HepG2 (cell line): ENCODE measurements around the gene TBC1D14. TPM values are rescaled to one million over a fixed set of nuclear protein-coding genes. Genes with fewer than 3 reads are reported as not detected.
A peak's percentile ranks its signal among the peaks of the same experiment; 100 is the strongest.

Experiments
- ATAC-seq: fragments of 200-7000 bp; cut with Tn5 transposase; 3 replicates; pipeline ENCODE4 v1.9.1; 2020; ENCODE audit warnings: mild to moderate bottlenecking, moderate library complexity
- BruUV-seq: library from RNA; stranded (reverse); fragments of 400-500 nt; replicated peaks from 2 replicates; lab custom pipeline; 2021; lab: Mats Ljungman, UMichigan
- CTCF ChIA-PET: fragments of 300-600 bp; formaldehyde crosslinking; extraction: SDS; loops from one replicate; lab custom pipeline; 2021; ENCODE audit warnings: low total read pairs, inconsistent platforms, low intra/inter-chr PET ratio; lab: Yijun Ruan, JAX
- POLR2A ChIA-PET: fragments of 350-600 bp; sonication (Branson Sonifier 250); formaldehyde crosslinking; loops from one replicate; lab custom pipeline; 2020; ENCODE audit warnings: antibody characterized with exemption, inconsistent platforms; lab: Yijun Ruan, JAX
- DNase-seq: peaks from one replicate; pipeline ENCODE4 v3.0.0-alpha.2; 2015; ENCODE audit warnings: low spot score
- FAIRE-seq: peaks from 3 replicates; lab custom pipeline; 2011; peaks lifted over from hg19 to GRCh38; lab: Jason Lieb, UNC
- H2AFZ ChIP-seq: one replicate; pipeline ENCODE4 v1.6.1; 2011; ENCODE audit warnings: low read length, inconsistent platforms
- H3K27ac ChIP-seq: fragments of 300-600 bp; 3 replicates; pipeline ENCODE4 v1.8.0; 2011; ENCODE audit warnings: mixed run types, mild to moderate bottlenecking, mixed read lengths, low read length, inconsistent platforms; ENCODE audit not compliant: insufficient read depth; ENCODE audit errors: extremely low read length
- H3K27me3 ChIP-seq, 2 experiments: fragments of 200-600 bp in 1 of 2; 2 replicates in 1 of 2; 3 replicates in 1 of 2; pipeline versions ENCODE4 v1.6.0 to v1.8.0; 2011; ENCODE audit warnings: low read length in 2 of 2, mild to moderate bottlenecking in 2 of 2, moderate library complexity in 2 of 2, inconsistent platforms in 1 of 2; ENCODE audit not compliant: insufficient read depth in 2 of 2, control insufficient read depth in 1 of 2
- H3K36me3 ChIP-seq, 2 experiments: fragments of 200-600 bp in 1 of 2; replicated peaks in 1 of 2; 2 replicates in 1 of 2; 3 replicates in 1 of 2; pipeline versions ENCODE4 v1.5.1 to v1.8.0; 2011; ENCODE audit warnings: low read length in 2 of 2, inconsistent platforms in 1 of 2; ENCODE audit not compliant: insufficient read depth in 2 of 2, control insufficient read depth in 1 of 2
- H3K4me1 ChIP-seq: 2 replicates; pipeline ENCODE4 v1.5.1; 2012; ENCODE audit warnings: low read length, inconsistent platforms; ENCODE audit not compliant: insufficient read depth
- H3K4me2 ChIP-seq: 2 replicates; pipeline ENCODE4 v1.6.0; 2011; ENCODE audit warnings: low read depth, low read length, inconsistent platforms
- H3K4me3 ChIP-seq, 3 experiments: fragments of 200-600 bp in 1 of 3; sonication (generic), shearing (Covaris generic) in 1 of 3; replicated peaks in 1 of 3; 2 replicates each; pipeline ENCODE4 v1.5.1; 2011 to 2016; ENCODE audit warnings: low read length in 3 of 3, inconsistent platforms in 2 of 3, low read depth in 2 of 3, mild to moderate bottlenecking in 2 of 3, control low read depth in 1 of 3, mixed read lengths in 1 of 3; ENCODE audit not compliant: insufficient read depth in 1 of 3
- H3K79me2 ChIP-seq: one replicate; pipeline ENCODE4 v1.6.1; 2011; ENCODE audit warnings: low read length, inconsistent platforms; ENCODE audit not compliant: insufficient read depth
- H3K9ac ChIP-seq: 2 replicates; pipeline ENCODE4 v1.6.0; 2011; ENCODE audit warnings: mild to moderate bottlenecking, low read depth, low read length, inconsistent platforms; ENCODE audit not compliant: insufficient read depth
- H3K9me3 ChIP-seq: 2 replicates; pipeline ENCODE4 v1.5.1; 2012; ENCODE audit warnings: mild to moderate bottlenecking, low read length
- H4K20me1 ChIP-seq: 2 replicates; pipeline ENCODE4 v1.6.0; 2011; ENCODE audit warnings: inconsistent platforms, mild to moderate bottlenecking, low read length, moderate library complexity; ENCODE audit not compliant: insufficient read depth
- ARID2 ChIP-seq: sonication (generic); formaldehyde crosslinking; IDR thresholded peaks from 2 replicates; pipeline ENCODE4 v1.8.1; 2022; ENCODE audit warnings: mild to moderate bottlenecking, missing genetic modification reagents, borderline replicate concordance
- ARID4A ChIP-seq: sonication (generic); formaldehyde crosslinking; IDR thresholded peaks from 2 replicates; pipeline ENCODE4 v1.5.0; 2020; ENCODE audit warnings: mild to moderate bottlenecking, missing genetic modification reagents, borderline replicate concordance
- MATR3 ChIP-seq: sonication (generic); formaldehyde crosslinking; IDR thresholded peaks from 2 replicates; pipeline ENCODE4 v1.4.0; 2020; ENCODE audit warnings: missing genetic modification reagents
- SKIL ChIP-seq: sonication (generic); formaldehyde crosslinking; IDR thresholded peaks from 2 replicates; pipeline ENCODE4 v1.8.0; 2022; ENCODE audit warnings: missing genetic modification reagents, mild to moderate bottlenecking, moderate library complexity, borderline replicate concordance
- SNAI1 ChIP-seq: sonication (generic); formaldehyde crosslinking; IDR thresholded peaks from 2 replicates; pipeline ENCODE4 v1.5.0; 2020; ENCODE audit warnings: mild to moderate bottlenecking, missing genetic modification reagents, borderline replicate concordance
- ZBTB4 ChIP-seq: sonication (generic); formaldehyde crosslinking; IDR thresholded peaks from 2 replicates; pipeline ENCODE4 v1.4.0; 2020; ENCODE audit warnings: missing genetic modification reagents, mild to moderate bottlenecking, borderline replicate concordance
- ZNF333 ChIP-seq: sonication (generic); formaldehyde crosslinking; IDR thresholded peaks from 2 replicates; pipeline ENCODE4 v1.4.0; 2020; ENCODE audit warnings: mild to moderate bottlenecking, missing genetic modification reagents, borderline replicate concordance
- ZNF569 ChIP-seq: sonication (generic); formaldehyde crosslinking; IDR thresholded peaks from 2 replicates; pipeline ENCODE4 v1.5.0; 2020; ENCODE audit warnings: mild to moderate bottlenecking, missing genetic modification reagents, moderate library complexity, borderline replicate concordance
- ZNF639 ChIP-seq: conservative IDR thresholded peaks from 2 replicates; pipeline ENCODE4 v1.6.1; 2018; ENCODE audit warnings: missing genetic modification reagents
- WGBS: methylation state at CpG from one replicate; pipeline ENCODE4 v1.1.6; 2017; ENCODE audit warnings: low lambda C conversion rate; 5-methylcytosine and 5-hydroxymethylcytosine counted together
- in situ Hi-C: cut with HindIII; loops from 2 replicates; pipeline ENCODE4 v1.10.0; 2017; ENCODE audit warnings: low pct_unique_long_range_greater_than_20kb; ENCODE audit not compliant: extremely low pct_ligation_motif_present
- intact Hi-C: fragments of 100-400 bp; cut with micrococcal nuclease; formaldehyde crosslinking; loops from one replicate; pipeline ENCODE4 v1.10.0; 2022; ENCODE audit not compliant: unreplicated experiment
- polyA plus RNA-seq, 8 experiments: library from polyadenylated mRNA; depleted of rRNA in 3 of 8; stranded (reverse) in 7 of 8; unstranded in 1 of 8; fragments of >200 nt; fragmentation: Illumina TruSeq in 4 of 8; extraction: Trizol in 4 of 8; gene quantifications; 2 replicates each; pipeline versions ENCODE4 v1.2.1 to v1.2.3, GENCODE V29; 2011 to 2016; ENCODE audit warnings: low read depth in 4 of 8, missing spikeins in 1 of 8, mixed read lengths in 1 of 8; ENCODE audit not compliant: insufficient read depth in 1 of 8
- total RNA-seq, 5 experiments: library from RNA; depleted of rRNA; stranded (reverse); fragments of >200 nt; fragmentation: Illumina TruSeq; extraction: Trizol; gene quantifications; 2 replicates each; pipeline ENCODE4 v1.2.3, GENCODE V29; 2016; ENCODE audit warnings: low read depth in 1 of 5

The TBC1D14 gene
- total and polyA plus RNA-seq, 2 of the 13 experiments (the other 11 are each of a cell fraction or from before 2014, with no cell fraction given) = 29.5 to 46.5 TPM

GRCh38 chr4:7044137-7044930 is 134.7 kb downstream of the TBC1D14 start:
- peak overlapping the region; percentile 95 for H3K9ac ChIP-seq
- in situ Hi-C loops = no loop called here
- peak overlapping the region; percentile 77 for H3K27ac ChIP-seq
- ChIA-PET POLR2A (interaction anchor here (0.6 to 5.6 kb wide), 9 partner anchors 10 to 371 kb away, joined by 3 to 64 read pairs (median 5); partner anchors contain the start of gene GRPEL1), CTCF (interaction anchor here (1.9 kb wide), 1 partner anchor 26 kb away, joined by 7 read pairs; no protein-coding TSS in a partner anchor)
- H3K27me3 ChIP-seq = peaks cover 0 to 5% of the 10 kb centered on the region in 2 experiments; a peak in 1 of 5 replicates
- no peaks in the 10 kb centered on the region for H3K9me3 ChIP-seq
- peak overlapping the region; percentile 78 to 99 (median 96) for H3K4me3 ChIP-seq
- H4K20me1 ChIP-seq = 0 out of 2 replicates have a peak, but pooled peaks cover 12% of the 10 kb centered on the region
- peak; percentile 3; the same call in 2 of the 3 replicates for ATAC-seq
- peaks cover 49% of the 10 kb centered on the region for H3K79me2 ChIP-seq
- H3K4me1 ChIP-seq = peaks cover 42% of the 10 kb centered on the region
- H3K36me3 ChIP-seq = peaks cover 0 to 3% of the 10 kb centered on the region in 2 experiments; a peak in 2 of 5 replicates
- H3K4me2 ChIP-seq = peak overlapping the region; percentile 96
- intact Hi-C loops = loop anchor here (10.0 kb wide), 1 partner anchor 140 kb away; the partner anchor contains the start of gene TBC1D14
- no peak overlapping the region for H2AFZ ChIP-seq
- no peak for DNase-seq
- FAIRE-seq = no peak
- BruUV-seq = no TSS peak
- WGBS = 16% methylated on average over 23 of the region's 29 CpGs
- TF ChIP-seq ARID4A (peak; percentile 46; the same call in 1 of the 2 replicates), ZNF639 (CRISPR knock-in tag) (no peak), SNAI1 (CRISPR knock-in tag) (no peak), ARID2 (CRISPR knock-in tag) (no peak), ZNF333 (CRISPR knock-in tag) (peak; percentile 16; the same call in 1 of the 2 replicates), ZBTB4 (CRISPR knock-in tag) (no peak), ZNF569 (CRISPR knock-in tag) (no peak), MATR3 (no peak), SKIL (CRISPR knock-in tag) (no peak)
